ENCODE data around the gene SERP2. TPM values are rescaled to one million over a fixed set of nuclear protein-coding genes. Genes with fewer than 3 reads are reported as not detected.
"Not testable (repeated sequence)": the region's sequence is repeated elsewhere in the genome, so short reads cannot be mapped to it uniquely, and the experiment has no call there.

Gene SERP2
- 10.6 TPM for total RNA-seq

DNA sequence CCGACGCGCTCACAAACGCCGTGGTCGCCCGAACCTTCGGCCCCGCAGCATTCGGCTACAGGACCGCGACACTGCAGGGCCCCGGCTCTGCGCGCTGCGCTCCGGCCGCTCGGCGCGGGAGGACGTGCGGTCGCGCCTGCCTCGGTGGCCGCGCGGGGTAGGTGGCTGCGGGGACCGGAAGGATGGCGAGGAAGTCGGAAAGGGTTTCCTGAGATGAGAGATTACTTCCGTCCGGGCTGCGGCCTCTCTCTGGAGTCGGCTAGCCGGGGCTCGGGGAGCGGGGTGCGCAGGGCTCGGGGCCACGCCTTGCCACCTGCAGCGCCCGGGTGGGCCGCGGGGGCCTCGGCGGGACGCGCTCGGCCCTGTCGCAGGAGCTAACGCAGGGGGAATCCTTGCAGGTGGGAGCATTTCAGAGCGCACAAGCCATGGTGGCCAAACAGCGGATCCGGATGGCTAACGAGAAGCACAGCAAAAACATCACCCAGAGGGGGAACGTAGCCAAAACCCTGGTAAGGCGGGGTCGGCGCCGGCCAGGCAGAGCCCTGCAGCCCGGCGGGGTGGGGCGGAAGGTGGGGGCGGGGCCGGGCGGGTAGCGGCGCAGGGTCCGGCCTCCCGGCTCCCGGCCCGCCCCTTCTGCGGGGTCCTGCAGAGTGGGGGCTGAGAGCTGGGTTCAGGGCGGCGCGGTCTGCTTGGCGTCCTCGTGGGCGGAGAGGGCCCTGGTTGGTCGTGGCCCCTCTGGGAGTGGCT lies at the start of gene SERP2:
Gene SERP2, plus strand, starts transcription at position 224 of the 747 bp plus-strand sequence. Its CDS starts 202 bp downstream, at position 426.
- DNase-seq (ENCODE audit: low spot score) = no peak

DNA sequence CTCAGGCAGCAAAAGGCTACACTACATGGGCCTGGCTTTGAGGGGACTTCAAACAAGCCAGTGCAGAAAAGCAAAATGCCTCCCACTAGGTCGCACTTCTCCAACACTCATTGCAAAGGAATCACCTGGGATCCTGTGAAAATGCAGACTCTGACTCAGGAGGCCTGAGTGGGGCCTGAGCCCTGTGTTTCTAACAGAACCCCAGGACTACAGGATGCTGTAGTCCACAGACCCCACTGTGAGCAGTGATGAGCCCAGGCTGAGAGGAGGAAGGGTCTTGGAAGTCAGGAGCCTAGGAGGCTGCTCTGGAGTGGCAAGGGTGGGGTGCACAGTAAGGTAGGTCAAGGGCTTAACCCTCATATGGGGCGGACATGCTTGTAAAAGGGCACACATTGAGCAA lies 46.7 kb upstream of the SERP2 start:
- DNase-seq (ENCODE audit: low spot score) = no peak

DNA sequence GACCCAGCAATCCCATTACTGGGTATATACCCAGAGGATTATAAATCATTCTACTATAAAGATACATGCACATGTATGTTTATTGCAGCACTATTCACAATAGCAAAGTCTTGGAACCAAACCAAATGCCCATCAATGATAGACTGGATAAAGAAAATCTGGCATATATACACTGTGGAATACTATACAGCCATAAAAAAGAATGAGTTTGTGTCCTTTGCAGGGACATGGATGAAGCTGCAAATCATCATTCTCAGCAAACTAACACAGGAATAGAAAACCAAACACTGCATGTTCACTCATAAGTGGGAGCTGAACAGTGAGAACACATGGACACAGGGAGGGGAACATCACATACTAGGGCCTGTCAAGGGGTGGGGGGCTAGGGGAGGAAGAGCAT lies 44.6 kb upstream of the SERP2 start:
- not testable (repeated sequence) for DNase-seq (ENCODE audit: low spot score)

DNA sequence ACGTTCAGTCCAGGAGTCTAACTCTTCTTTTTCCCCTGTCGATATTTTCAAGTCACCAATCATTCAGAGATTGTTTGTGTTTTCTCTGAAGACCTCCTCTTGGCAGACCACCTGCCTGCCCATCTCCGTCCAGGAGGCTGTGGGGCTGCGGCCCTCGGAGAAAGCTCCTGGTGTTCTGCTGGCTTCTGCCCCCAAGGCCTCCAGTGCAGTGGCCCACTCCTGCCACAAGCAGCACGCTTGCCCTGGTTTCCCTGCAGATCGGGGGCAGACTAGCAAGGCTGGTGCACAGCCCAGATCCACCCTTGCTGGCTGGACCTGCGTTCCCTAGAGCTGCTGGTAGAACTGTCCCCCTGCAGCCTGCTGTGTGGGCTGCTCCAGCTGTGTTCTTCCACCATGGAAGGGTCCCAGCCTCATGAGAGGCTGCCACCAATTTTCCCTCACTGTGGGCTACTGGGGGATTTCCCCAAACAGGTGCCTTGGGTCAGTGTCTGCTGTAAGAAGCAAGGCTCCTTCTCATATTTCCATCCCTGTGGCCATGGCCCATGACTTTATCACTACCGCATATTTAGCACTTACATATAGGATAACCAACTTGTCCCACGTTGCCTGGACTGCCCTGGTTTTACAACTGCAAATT lies 43.6 kb upstream of the SERP2 start:
- no peak for DNase-seq (ENCODE audit: low spot score)

DNA sequence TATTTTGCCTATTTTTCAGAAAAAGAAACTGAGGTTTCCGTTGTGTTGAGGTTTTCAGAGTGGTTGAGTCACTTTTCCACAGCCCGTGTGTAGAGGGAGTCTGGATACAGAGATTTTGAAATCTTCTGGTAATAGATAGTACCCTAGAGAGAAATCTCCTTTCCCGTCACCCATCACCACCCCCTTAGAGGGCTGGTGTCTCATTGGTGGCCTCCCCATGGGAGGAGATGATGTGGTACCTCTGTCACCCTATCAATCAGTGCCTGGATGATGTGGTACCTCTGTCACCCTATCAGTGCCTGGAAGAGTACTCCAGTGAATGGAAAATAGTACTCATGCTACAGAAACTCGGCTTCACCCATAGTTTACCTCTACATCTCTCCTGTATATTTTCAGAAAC lies 42.2 kb upstream of the SERP2 start:
- no peak for DNase-seq (ENCODE audit: low spot score)

DNA sequence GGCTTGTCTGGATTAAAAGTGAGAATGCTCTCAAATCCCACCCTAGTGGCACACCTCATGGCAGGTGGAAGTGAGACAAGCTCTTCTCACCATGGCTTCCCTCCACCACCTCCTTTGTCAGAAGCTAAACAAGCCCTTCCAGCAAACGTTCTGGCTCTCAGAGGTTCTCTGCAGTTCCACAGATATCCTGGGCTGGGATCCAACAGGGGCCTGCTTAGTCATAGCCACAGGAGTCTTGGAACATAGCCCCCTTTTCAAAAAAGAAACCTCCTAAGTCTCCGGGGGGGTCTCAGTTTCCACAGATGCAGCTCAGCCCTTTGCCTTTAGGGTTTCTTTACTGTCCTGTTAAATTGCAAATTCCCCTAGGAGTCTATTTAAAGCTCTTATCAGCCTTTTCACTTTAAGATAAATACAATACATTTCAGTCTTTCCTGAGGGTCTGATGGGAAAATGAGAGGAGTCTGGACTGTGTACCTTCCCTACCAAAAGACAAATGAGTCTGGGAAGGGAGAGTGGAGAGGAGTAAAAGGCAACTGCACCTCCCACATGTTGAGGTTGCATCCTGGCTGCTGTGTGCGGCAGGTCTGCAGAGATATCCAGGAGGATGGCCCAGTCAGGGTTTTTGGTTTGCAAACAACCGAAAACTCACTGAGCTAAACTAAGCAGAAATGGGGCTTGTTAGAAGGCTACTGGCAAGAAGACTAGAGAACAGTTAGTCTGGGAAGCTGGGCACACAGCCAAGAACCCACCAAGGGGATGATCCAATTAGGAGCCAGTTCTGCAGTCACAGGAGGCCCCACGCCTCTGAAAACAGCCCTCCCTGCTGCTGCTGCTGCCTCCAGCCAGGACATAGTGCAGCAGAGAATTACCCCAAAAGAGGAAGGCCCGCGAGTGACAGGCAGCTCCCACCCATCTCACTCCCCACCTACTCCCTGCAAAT lies 41.4 kb upstream of the SERP2 start:
- peak; percentile 73 for DNase-seq (ENCODE audit: low spot score)

DNA sequence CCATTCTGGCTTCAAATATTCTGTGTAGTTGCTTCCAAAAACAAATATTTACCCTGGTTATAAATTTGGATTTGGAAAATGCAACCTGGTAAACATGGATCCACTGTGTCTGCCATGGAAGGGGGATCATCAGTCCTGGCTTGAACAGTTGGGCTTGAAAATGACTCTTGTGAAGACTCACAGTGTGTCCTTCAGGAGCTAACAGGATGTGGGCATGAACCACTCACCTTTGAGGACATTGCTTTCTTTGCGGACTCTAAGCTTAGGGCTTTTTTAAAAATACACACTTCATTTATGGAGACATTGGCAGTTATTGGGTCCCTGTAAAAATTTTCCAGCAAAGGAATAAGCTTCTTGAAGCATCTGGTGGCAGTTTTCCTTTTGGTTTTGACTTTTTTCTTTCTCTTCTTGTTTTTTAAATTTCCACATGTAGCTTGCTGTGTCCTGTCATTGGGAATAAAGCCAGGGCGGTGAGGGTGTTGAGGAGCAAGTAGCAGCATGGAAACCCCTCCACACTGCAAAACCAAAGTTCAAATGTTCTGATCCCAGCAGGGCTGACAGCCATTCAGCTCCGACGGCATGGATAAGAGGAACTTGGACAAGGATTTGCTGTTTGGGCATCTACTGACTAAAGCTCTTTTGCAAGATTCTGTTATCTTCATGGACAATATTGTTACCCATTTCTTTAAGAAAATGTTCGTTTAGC lies 39.5 kb upstream of the SERP2 start:
- DNase-seq (ENCODE audit: low spot score) = no peak

DNA sequence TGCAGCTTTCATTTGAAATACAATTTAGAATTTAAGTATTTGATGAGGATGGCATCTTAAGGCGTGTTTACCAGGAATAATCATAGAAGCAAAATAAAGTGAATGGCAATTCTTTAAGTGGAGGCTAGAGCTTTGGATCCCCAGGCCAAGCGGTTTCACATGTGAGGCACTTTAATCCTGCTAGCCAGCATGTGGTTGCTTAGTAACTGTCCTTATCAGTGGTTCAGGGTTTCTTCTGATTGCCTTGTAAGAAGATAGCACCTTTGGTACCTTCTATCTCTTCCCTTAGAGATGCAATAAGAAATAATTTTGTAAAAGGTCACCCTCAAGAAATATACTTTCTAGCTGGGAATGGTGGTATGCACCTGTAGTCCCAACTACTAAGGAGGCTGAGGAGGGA lies 38.9 kb upstream of the SERP2 start:
- DNase-seq (ENCODE audit: low spot score) = no peak

DNA sequence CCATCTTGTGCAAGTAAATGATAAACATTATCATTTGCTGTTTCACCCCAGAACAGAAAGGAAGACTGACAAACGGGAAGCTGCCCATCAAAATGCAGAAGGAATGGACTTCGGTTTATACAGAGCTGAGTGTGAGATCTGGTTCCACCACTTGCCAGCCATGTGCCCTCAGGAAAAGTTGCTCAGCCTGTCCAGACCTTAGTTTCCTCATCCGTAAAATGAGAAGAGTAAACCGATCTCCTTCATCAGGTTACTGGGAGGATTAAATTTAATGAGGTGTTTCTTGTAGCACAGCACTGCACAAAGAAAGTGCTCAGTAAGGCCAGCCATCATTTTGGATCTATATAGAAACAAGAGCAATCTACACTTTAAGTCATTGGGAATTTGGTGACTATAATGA lies 36.7 kb upstream of the SERP2 start:
- no peak for DNase-seq (ENCODE audit: low spot score)

DNA sequence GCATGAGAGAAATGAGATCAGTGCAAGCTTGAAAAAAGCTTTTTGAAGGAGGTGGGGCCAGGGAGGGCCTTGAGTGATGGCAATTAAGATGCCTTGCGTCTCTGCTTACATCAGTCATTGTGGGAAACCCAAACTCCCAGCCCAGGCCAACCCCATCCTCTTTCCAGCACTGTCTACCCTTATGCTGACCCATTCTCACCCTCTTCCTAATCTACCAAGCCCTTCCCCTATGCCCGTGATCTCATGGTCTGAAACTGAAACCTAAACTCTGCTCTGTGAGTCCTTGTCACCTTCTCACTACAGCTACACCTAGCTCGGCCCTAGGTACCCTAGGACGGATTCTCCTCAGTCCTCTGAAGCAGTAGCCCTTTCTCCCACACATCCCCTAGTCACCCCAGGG lies 36.0 kb upstream of the SERP2 start:
- DNase-seq (ENCODE audit: low spot score) = no peak

DNA sequence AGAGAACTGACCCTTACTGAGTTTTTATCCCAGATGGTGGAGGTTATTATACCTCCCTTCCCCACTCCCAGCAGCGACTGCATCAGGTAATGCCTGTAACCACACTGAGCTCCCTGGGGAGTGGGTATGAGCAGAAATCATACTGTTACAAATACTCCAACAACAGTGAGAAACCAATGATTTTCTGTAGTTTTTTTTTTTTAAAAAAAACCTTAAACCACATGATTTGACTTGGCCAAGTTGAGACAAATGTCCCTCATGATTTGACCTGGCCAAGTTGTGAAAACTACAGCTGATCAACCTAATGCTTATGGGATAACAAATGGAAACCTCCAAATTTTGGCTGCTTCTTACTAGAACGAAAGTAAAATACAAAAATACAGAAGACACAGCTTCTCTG lies 33.1 kb upstream of the SERP2 start:
- no peak for DNase-seq (ENCODE audit: low spot score)

DNA sequence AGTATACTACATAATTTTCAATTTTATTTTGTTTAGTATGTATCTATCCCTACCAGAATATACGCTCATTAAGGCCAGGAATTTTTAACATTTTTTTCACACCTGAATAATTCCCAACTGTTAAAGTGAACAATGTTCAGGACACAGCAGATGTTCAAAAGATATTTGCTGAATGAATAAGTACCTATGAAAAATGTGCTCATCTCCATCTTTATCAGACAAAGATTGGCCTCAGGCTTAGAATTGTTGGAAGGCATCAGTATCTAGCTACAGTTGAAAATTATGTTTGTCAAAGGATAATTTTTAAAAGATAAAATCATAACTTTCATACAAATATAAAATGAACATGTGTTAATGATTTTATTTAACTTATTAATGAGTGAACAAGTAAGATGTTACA lies 30.9 kb upstream of the SERP2 start:
- DNase-seq (ENCODE audit: low spot score) = no peak

DNA sequence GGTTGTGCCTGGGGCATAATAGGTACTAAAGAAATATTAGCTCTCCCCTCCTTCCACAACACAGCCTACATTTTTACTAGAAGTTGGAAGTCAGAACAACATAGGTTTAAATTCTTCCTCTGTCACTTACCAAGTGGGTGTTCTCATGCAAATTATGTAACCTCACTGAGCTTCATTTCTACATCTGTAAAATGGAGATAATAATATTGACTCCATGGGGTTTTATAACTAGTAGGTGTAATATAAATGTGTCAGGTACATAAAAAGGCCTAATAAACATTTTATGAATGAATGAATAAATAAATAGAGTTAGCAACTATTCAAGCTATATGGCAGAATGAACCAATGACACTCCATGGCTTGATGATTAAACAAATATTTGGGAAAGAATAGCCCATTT lies 27.1 kb upstream of the SERP2 start:
- no peak for DNase-seq (ENCODE audit: low spot score)

DNA sequence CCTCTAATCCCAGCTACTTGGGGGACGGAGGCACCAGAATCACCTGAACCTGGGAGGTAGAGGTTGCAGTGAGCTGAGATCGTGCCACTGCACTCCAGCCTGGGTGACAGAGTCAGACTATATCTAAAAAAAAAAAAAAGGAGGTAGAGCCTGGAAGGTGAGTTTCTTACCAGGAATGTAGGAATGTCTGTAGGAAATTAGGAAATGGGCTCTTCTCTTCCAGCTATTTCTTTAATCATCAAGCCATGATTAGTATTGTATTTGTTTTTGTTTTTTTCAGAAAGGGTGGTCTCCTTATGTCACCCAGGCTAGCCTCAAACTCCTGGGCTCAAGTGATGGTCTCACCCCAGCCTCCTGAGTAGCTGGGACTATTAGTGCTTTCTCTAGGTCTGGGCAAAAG lies 26.3 kb upstream of the SERP2 start:
- DNase-seq (ENCODE audit: low spot score) = no peak

DNA sequence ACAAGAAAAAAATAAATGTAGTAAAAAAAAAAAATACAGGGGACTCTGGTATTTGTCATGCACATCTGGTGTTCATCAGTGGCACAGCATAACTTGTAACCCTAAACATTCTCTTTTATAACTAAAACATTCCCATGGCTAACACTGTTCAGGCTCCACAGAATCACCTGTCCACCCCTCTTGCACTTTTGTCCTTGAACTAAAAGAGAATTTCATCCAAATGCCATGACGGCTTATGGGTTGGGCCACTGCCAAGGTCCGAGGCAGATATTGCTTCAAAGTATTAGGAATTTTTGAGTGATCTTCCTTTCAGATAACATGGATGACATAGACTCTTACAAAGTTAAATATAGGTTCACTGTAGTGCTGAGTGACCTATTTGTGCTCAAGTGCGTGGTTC lies 25.7 kb upstream of the SERP2 start:
- no peak for DNase-seq (ENCODE audit: low spot score)

DNA sequence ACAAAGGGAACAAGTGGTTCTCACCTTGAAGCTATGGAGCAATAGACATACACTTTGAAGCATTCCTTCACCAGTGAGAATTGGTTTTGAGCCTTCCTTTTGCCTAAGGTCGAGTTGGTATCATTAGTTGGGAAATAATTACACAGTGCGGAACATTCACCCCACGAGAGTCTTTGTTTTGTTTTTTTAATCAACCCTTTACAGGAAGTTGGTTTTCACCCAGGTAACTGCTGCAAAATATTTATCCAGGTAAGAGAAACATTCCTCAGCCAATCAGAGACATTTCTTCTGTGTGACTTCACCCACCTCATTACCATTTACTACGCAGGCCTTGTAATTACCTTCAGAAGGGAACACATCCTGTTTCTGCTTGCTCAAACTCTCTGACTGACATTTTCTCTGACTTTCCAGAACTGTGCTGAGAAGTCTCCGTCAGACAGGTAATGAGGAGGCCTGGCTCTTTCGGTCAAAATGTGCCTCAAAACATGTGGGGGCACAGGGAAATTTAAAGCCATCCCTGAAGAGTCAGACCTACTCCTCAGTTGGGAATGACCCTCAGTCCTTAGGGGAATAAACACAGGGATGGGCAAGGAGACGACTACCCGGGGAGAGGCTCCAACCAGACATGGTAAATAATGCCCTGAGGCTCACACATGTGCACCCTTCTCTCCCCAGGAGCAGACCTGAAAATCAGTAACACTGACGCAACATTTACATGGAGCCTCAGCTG lies 22.7 kb upstream of the SERP2 start:
- DNase-seq (ENCODE audit: low spot score) = no peak

DNA sequence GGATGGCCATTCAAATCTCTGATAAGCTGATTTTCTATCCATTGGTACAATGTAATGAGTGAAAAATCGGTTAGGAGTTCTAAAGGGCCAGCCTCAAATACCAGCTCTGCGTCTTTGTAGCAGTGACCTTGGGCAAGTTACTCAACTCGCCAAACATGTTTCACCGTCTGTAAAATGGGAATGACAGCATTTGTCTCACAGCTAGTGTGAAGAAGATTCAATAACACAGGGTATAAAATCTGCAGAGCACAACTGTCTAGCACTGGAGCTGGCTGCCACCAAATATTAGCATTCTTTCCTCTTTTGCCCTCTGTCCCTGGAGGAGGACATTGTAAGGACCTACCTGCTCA lies 22.1 kb upstream of the SERP2 start:
- DNase-seq (ENCODE audit: low spot score) = no peak

DNA sequence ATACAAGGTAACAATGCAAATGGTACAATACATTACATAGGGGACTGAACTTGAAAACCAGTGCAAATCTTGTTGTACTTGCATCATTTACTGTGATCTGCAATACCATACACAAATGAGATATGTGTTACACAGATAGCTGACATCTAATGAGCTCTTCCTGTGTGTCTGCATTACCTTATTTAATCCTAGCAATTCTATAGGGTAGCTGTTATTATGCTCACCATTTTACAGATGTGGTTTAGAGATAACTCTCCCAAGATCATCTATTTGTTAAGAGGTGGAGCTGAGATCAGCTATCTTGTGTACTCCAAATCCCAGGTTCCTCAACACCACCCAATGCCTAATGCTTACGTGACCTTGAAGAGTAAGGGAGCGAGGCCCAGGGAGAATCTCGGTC lies 21.4 kb upstream of the SERP2 start:
- DNase-seq (ENCODE audit: low spot score) = no peak

DNA sequence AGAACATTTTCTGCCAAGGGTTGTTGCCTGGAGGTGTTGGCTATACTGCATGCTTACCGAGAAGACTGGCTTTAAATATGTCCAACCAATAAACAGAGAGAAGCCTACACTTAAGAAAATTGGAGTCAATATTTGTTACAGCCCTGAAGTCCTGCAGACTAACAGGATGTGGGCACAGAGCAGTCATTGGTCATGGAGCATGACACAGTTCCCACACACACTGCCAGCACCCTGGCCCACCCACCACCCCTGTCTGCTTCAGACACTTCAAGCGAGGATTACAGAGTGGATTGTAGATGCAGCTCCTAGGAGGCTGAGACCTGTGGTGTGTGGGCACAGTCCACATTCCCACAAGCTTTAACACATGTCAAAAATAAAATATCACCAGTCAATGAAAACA lies 21.0 kb upstream of the SERP2 start:
- no peak for DNase-seq (ENCODE audit: low spot score)

DNA sequence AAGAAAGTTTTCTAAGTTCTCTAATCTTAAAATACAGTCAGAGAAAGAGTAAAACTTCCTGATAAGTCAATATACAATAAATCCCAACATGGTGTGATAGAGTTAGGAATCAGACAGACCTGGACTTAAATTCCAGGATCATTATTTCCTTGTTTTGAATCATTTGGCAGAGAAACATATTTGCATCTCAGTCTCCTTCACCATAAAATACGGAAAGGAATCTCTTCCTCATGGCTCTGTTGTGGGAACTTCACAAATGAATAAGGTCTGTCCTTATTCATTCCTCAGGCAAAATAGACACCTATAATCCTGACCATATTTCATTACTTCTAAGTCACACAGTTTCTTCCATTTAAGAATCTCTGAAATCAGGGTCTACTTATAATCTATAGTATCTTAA lies 19.3 kb upstream of the SERP2 start:
- DNase-seq (ENCODE audit: low spot score) = no peak

DNA sequence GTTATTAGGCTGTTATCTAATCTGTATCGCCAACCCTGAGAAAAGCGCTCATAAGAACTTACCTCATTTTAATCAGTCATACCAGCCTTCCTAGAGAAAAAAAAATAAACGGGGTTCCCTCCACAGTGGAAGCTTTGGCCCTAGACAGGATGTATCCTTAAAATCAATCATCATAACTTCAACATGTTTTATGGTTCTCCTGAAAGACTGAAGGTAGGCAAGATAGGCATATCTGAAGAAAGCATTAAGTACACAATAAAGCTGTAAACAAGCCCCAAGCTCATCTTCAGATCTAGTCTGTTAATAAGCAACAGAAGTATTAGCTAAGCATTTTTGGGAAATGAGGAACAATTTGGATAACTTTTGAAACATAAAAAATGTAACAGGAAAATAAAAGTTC lies 18.7 kb upstream of the SERP2 start:
- DNase-seq (ENCODE audit: low spot score) = no peak
